ENCODE results near the gene BCAR3.

Gene BCAR3

DNA sequence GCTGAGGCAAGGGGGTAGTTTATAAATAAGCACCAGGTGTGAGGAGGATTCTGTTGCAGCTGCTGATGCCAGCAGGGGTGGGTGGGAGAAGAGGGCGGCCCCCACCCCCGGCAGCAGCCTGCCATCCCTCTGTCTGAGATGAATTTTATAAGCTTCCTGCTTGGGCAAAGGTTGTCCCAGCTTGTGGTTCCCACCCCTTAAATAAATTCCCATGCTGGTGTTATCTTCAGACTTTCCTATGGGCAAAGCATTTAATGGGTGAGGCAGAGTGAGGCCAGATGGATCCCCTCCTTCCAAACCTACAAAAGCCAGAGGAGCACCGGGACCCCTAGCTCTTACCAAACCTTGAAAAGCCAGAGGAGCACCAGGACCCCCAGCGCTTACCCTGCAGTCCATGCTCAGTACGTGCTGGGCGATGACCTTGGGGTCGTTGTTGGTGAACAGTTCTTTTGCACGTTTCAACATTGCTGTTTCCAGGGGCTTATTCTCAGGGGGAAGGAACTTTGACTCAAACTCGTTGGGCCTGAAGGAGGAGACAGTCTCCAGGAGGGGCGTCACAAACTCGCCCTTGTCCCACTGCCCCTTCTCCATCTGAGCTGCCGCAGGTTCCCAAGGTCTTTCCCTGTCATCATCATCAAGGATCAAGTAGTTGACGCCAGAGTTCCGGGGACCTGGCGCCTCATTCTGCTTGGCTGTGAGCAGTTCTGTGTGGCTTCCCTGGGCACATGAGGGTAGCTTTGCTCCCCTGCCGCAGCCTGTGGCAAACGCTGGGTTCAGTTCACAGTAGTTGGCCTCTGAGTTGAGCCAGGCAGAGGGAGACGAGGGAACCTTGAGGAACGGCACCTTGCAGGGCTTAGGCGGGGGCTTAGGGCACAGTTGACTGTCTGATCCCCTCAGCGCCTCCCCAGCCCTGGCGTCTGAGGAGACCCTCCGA, 99.5 kb downstream of the BCAR3 start:
- TF ChIP-seq, protein P1, sequence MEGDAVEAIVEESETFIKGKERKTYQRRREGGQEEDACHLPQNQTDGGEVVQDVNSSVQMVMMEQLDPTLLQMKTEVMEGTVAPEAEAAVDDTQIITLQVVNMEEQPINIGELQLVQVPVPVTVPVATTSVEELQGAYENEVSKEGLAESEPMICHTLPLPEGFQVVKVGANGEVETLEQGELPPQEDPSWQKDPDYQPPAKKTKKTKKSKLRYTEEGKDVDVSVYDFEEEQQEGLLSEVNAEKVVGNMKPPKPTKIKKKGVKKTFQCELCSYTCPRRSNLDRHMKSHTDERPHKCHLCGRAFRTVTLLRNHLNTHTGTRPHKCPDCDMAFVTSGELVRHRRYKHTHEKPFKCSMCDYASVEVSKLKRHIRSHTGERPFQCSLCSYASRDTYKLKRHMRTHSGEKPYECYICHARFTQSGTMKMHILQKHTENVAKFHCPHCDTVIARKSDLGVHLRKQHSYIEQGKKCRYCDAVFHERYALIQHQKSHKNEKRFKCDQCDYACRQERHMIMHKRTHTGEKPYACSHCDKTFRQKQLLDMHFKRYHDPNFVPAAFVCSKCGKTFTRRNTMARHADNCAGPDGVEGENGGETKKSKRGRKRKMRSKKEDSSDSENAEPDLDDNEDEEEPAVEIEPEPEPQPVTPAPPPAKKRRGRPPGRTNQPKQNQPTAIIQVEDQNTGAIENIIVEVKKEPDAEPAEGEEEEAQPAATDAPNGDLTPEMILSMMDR (IDR thresholded peaks at IDR 0.05): no peak

DNA sequence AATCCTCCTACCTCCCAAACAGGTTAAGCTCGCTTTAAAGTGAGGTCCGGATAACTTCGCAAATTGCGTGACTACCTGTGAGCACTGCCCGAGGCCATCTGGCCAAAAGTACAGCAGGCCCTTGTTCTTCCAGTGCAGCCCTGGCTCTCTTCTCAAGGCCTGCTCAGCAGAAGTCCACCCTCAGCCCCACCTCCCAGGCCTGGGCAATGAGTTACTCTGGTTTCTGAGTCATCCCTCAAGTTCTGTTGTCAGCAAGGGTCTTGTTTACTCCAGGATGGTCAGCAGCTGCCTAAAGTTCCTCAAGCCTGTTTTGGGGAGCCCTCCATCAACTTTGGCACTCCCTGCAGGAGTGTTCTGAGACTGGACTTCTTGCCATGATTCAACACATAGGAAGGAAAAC, 101.7 kb downstream of the BCAR3 start:
- TF ChIP-seq, protein P1 (IDR thresholded peaks at IDR 0.05): no peak

DNA sequence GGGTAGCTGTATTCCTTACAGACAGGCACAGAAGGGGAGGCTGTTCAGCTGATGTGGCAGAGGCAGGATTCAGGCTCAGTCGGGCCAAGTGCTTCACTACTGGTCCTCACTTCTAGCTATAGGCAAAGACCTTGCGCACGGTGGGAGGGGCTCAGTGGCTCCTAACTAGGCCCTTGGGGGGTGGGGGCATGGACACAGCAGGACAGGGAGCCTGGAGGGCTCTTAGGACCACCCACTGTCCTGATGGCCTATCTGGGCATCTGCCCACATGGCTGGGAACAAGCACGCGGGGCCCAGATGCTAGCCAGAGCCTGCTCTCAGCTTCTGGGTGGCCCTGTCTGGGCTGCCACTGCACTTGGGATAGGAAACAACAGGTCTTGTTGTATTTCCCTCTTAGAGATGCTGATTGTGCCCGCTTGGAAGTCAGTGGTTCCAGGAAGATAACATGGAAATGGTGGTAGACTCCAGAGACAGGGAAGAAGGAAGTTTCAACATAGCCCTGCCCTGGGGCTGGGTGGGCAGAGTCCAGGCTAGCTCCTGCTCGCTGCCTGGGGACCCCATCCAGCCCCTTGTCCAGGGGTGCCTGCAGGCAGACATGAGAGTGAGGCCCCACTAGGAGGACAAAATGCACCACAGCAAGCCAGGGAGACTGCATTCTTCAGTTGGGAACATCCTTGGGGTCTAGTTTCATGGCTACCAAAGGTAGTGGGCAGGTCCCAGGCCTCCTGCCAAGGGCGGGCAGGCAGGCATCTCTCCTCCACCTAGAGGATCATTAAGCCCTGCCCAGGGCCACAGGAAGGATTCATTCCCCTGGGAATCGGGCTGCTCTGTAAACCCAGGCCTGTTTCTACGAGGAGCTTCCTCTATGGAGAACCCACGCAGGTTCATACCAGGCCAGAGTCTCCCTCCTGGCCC, 102.5 kb downstream of the BCAR3 start:
- TF ChIP-seq, protein P1 (IDR thresholded peaks at IDR 0.05): no peak

DNA sequence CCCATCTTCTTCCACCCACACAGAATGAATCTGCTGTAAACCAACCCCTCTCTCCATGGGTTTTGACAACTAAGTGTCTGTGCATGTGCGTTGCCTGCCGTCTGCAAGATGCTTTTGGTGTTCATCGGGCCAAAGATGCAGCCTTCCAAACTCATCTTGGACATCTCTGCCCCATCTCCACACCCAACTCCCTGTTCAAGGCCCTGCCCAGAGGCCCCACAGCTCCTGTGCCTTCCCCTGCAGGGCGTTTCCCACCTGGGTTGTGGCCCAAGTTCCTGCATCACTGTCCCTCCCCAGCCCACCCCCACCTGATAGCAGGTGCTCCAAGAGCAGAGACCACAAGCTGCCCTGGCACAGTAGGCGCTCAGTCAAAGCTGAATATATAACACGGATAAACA, 103.2 kb downstream of the BCAR3 start:
- TF ChIP-seq, protein P1 (IDR thresholded peaks at IDR 0.05): no peak

DNA sequence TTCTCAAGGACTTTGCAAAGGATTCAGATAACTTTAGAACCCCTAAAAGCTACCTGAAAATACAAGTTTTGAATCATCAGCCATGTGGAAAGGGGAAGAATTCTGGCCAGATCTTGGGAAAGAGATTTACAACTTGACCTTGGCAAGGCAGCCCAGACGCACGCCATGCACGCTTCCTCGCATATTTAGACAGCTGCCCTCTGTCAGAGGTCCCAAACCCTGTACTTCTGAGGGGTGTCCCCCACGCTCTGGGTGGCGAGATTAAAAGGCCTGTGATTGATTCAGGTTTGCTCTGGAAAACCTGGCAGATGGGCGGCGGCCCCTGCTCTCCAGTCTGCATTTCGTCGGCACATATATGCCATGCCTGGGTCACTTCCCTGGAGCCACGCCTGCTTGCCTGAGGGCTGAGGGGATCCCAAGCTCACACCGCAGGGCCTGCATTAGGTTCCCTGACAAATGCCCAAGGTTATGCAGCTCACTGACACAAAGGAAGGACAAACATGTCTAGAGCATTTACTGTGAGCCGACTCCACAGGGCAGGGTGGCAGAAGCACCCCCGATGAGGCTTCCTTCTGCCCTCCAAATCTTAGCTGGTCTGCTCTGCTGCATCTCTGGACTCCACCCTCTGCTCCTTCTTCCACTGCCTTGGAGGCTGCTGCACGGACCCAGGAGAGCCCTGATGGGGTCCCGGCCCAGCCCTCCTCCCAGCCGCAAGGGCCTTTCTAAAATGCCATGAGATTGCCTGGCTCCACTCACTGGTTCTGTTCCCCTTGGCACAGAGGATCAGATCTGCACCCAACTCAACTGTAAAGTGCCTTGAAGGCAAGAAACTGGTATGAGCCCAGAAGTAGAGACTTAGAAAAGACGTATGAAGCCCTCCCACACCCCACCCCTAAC, 103.9 kb downstream of the BCAR3 start:
- TF ChIP-seq, protein P1 (IDR thresholded peaks at IDR 0.05): no peak

DNA sequence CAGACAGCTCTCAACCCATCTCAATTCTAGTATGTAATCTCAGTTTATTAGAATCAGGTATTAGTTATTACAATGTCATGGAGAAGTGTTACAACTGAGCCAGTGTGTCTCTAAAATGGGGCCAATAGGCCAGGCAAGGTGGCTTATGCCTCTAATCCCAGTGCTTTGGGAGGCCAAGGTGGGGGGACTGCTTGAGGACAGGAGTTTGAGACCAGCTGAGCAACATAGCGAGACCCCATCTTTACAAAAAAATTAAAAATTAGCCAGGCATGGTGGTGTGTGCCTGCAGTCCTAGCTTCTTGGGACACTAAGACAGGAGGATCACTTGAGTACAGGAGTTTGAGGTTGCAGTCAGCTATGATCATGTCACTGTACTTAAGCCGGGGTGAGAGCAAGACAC, 104.9 kb downstream of the BCAR3 start:
- TF ChIP-seq, protein P1 (IDR thresholded peaks at IDR 0.05): no peak

DNA sequence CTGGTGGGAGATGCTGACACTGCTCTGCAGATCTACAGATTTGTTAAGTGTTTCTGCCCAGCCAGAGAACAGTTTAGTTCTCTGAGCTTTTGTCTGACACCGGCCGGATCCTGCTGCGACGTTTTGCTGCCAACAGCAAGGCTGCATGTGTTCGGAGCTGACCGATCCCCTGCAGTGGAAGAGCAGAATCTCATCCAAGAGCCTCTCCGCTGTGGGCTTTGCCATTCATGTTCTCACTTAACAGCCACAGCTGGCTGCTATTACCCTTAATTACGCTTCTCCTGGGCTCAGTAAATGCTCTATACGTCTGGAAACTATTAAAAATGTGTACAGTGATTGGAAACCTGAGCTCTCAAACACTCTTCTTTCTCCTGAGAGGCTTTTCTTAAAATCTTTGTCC, 105.3 kb downstream of the BCAR3 start:
- TF ChIP-seq, protein P1 (IDR thresholded peaks at IDR 0.05): no peak

Data from LNCAP (cell line).